DMS153 treated with DMSO at 0.1 percent for 48 hours (cell line): Measurements from ENCODE around the gene RUSF1.
"Not testable (repeated sequence)": the region's sequence is repeated elsewhere in the genome, so short reads cannot be mapped to it uniquely, and the experiment has no call there.

Experiments
- DNase-seq: peaks from one replicate; lab custom pipeline; 2025; ENCODE audit not compliant: unreplicated experiment; lab: John Stamatoyannopoulos, UW

Gene RUSF1

DNA sequence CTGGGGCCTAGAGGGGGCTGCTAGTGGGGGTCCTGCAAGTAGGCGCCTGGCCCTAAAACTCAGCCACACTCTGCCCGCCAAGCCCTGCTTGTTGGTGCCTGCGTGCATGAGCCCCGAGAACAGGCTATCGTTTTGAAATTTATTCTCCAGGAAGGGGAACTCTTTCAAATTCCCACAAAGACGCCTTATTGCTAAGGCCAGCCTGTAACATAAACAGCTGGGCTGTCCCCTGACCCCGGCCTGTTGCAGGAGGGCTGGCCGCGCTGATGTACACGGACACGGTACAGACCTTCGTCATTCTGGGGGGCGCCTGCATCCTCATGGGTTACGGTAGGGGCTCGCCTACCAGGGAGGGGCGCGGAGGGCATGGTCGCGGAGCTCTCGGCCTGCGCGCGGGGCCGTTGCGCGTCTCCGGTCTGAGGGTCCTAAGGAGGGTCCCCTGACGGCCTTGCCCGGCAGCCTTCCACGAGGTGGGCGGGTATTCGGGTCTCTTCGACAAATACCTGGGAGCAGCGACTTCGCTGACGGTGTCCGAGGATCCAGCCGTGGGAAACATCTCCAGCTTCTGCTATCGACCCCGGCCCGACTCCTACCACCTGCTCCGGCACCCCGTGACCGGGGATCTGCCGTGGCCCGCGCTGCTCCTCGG lies 21.0 kb downstream of the RUSF1 start:
- DNase-seq: no peak

- no peak for DNase-seq
These were observed 22.1 kb downstream of the RUSF1 start for GRCh38 chr16:31486045-31486444.

DNA sequence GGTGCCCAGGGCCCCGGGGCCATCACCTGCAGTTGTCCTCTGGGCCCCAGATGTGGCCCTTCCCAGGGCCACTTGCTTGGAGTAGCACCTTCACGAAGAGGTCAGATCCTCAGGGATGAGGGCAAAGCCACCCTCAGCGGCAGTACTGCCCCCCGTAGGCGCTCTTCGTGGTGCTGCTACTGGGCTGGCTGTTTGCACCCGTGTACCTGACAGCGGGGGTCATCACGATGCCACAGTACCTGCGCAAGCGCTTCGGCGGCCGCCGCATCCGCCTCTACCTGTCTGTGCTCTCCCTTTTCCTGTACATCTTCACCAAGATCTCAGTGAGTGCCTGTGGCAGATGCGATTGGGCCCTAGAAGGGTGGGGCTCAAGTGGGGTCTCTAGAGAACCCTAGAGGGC lies 22.6 kb downstream of the RUSF1 start:
- DNase-seq: no peak

GRCh38 chr16:31484491-31485171 lies 23.6 kb downstream of the RUSF1 start:
- DNase-seq: no peak

DNA sequence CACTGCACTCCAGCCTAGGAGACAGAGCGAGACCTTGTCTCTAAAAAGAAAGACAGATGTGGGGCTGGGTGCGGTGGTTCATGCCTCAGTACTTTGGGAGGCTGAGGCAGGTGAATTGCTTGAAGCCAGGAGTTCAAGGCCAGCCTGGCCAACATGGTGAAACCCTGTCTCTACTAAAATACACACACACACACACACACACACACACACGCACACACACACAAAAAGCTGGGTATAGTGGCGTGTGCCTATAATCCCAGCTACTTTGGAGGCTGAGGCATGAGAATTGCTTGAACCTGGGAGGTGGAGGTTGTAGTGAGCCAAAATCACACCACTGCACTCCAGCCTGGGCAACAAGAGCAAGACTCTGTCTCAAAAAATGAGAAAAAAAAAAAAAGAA lies 24.1 kb downstream of the RUSF1 start:
- DNase-seq: not testable (repeated sequence)

- DNase-seq: no peak
These were observed 25.1 kb downstream of the RUSF1 start, which contains the start of gene SLC5A2 for GRCh38 chr16:31483081-31483480. Gene SLC5A2 (plus strand): TSS chr16:31483123. CDS start chr16:31483137, 14 bp downstream.

DNA sequence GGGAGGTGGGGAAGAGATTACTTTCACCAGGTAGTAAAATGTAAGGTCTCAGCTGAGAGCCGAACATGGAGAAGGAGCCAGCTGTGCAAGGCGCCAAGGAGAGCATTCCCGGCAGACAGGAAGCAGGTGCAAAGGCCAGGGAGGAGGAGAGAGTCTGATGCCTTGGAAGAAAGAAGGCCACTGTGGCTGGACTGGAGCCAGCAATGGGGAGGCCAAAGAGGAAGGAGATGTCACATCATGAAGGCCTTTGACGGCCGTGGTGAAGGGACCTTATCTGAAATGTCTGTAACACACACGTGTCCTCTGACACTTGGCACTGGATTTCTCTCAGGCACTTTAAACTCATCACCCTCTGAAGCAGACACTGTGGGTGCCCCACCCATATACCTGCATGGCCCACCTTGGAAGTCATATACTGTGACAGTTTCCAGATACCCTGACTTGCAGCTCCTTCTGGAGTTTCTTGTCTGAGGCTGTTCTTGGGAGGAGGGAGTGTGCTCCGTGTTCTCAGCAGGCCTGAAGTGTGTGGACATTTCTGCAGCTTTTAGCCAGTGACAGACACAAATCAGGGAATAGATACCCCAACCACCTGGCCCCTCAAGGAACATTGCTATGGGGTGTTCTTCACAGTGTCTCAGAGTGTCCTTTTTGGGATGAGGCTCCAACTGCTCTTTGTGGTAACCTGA lies 27.2 kb downstream of the RUSF1 start:
- no peak for DNase-seq

GRCh38 chr16:31479751-31480150 lies 28.4 kb downstream of the RUSF1 start:
- no peak for DNase-seq

DNA sequence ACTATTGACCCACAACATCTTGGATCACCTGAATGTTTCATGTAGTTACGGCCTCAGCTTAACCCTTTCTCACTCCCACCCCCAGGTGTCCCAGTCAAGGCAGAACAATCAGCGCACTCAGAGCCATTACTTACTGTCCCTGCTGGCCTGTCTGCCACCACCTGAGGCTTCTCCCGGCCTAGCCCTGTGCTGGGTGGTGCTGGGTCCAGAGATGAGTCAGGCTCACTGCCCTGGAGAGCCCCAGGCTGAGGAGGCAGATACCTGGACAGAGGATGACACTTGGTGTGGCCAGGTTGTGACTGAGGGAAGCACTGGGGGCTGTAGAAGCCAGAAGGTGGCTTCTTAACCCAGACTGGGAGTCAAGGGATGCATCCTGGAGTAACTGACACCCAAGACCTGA lies 29.2 kb downstream of the RUSF1 start:
- no peak for DNase-seq

- DNase-seq: no peak
These were observed 30.7 kb downstream of the RUSF1 start for GRCh38 chr16:31477220-31478216.

GRCh38 chr16:31476303-31477219 lies 31.6 kb downstream of the RUSF1 start:
- DNase-seq: no peak

- DNase-seq: no peak
These were observed 32.3 kb downstream of the RUSF1 start for GRCh38 chr16:31475946-31476302.

DNA sequence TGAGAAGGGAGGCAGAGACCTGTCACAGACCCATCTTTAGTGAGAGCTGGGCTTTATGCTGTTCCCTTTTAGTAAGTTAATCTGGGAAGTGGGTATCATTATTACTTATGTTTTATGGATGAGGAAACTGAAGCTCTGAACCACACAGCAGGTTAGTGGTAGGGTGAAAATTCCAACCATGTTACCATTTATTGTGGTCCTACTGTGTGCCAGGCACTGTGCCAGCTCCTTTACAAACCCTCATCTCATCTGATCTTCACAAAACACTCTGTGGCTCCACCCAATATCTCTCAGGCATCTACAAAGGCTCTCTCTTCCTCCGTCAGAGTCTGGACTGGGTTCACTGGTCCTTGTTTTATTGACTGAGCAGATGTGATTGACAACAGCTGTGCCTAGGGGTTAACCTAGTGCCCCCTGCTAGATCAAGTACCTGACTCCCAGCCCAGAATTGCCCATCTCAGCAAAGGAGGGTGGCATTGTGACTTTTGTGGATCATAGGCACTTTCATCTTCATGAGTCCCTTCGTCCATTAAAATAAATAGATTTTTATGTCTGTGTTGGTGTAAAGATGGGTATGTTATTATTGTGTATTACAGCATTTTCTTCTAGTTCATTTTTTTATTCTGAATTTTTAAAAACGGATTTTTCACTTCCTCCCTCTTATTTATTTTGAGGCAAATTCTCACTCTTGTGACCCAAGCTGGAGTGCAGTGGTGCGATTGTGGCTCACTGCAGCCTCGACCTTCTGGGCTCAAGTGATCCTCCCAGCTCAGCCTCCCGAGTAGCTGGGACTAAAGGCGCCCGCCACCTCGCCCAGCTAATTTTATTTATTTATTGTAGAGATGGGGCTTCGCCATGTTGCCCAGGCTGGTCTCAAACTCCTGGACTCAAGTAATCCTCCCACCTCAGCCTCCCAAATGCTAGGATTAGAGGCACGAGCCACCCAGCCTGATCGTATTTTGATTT lies 33.1 kb downstream of the RUSF1 start:
- DNase-seq: no peak

DNA sequence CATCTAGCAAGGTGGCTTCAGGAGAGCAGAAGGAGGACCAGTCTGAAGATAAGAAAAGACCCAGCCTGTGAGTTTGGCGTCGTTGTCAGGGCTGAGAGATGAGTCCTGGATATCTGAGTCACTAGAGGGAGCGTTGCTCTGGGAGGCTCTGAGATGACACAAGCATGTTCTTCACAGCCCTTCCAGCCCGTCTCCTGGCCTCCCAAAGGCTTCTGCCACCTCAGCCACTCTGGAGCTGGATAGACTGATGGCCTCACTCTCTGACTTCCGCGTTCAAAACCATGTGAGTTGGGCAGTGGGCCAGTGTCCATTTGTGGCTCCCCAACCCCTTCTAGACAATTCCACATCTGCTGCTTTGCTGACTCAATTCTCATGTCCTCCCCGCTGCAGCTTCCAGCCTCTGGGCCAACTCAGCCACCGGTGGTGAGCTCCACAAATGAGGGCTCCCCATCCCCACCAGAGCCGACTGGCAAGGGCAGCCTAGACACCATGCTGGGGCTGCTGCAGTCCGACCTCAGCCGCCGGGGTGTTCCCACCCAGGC lies 33.9 kb downstream of the RUSF1 start:
- DNase-seq: no peak

DNA sequence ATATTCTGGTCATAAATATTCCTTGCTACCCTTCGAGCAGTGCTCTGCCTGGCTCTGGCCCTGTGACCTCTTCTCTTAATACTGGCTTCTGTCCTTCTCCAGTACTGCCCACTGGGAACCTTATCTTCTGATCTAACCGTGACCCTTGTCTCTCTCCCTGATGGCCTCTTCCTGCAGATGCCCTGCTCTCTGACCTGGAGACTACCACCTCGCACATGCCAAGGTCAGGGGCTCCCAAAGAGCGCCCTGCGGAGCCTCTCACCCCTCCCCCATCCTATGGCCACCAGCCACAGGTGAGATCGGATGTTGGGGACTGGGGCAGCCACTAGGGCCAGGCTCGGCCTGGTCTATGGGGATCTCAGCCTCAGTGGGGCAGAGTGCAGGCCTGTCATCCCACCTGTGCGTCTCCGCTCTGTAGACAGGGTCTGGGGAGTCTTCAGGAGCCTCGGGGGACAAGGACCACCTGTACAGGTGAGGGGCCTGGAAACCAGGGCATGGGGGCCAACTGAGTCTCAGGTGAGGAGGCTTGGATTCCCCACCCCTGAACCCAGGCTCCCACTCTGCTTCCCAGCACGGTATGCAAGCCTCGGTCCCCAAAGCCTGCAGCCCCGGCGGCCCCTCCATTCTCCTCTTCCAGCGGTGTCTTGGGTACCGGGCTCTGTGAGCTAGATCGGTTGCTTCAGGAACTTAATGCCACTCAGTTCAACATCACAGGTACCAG lies 34.8 kb downstream of the RUSF1 start:
- no peak for DNase-seq

DNA sequence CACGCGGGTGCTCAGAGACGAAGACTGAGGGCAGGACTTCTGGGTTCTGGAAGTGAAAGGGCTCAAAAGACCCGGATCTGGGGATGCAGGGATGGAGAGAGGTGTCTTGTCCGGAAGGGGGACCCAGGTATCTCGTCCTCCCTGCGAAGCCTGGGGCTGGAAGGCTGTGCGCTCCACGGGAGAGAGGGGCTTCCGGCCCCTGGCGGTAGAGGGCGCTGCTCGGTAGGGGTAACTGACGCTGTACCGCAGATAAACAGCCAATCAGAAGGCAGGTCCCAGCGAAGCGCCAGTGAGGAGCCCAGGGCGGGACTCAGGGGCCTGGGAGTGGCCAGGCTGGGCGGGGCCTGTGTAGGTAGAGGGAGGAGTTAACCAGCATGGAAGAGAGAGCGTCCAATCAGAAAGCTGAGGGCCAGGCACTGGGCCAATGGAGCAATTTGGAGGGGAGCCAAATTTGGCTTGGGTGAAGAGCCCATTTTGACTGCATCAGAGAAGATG lies 35.4 kb downstream of the RUSF1 start:
- DNase-seq: no peak

DNA sequence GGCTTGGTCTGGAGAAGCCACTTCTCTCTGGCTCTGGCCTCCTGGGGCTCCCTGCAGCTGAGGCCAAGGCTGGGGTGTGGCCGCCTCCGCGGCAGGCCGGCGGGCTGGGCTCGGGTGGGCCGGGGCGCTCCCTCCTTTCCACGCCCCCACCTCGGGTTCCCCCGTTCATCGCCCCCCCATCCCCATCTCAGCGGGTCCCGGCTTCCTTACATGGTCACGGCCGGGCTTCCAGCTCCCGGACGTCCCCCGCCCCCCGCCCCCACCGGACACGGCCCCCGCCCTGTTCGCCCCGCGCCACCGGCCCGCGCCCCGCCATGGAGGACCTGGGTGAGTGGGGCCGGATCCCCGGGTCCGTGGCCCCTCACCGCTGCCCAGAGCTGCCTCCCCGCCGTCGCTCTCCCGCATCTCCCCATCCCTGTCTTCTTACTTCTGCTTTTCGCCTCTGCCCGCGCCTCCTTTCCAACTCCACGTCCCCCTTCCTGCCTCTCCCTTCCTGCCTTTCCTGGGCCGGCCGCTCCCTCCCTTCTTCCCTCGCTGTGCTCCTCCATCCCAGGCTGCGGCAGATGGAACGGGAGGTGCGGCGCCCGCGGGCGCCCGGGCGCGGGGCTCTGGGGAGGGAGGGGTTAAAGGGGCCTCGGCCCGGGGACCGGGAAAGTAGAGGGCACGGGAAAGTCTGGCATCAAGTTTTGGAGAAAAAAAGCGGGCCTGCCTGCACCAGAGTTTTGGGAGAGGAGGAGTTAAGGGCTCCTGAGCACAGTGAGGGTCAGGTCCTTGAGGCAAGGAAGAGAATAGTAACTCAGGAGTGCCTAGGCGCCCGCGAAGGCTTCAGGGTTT lies 36.1 kb downstream of the RUSF1 start, which contains the start of gene TGFB1I1:
Gene TGFB1I1 (plus strand): TSS at position 278 of the 834 bp plus-strand sequence. CDS start 37 bp downstream, at position 315.
- no peak for DNase-seq
